CD4-positive, alpha-beta T cell treated with Interleukin-12 subunit alpha and Interleukin-12 subunit beta, for 1 hour (primary cell): ENCODE results near the gene MYL6B.
"Not testable (repeated sequence)": the region's sequence is repeated elsewhere in the genome, so short reads cannot be mapped to it uniquely, and the experiment has no call there.

ENCODE experiments used
- DNase-seq: peaks from one replicate; pipeline ENCODE4 v3.0.0-alpha.2; 2020

Gene MYL6B

GRCh38 chr12:56152132-56152755, at the start of gene MYL6B:
Gene MYL6B (plus strand): TSS chr12:56152587. CDS start chr12:56153919, 1,332 bp downstream.
- peak; percentile 91 for DNase-seq

DNA sequence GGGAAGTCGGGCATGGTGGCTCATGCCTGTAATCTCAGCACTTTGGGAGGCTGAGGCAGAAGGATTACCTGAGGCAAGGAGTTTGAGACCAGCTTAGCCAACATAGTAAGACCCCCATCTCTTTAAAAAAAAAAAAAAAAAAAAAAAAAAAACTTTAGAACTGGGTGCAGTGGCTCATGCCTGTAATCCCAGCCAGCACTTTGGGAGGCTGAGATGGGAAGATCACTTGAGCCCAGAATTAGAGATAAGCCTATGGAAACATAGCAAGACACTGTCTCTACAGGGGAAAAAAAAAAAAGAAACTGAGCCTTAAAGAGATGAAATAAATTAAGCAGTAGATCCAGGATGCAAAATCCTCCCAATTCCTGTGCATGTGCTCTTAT, 49.7 kb upstream of the MYL6B start:
- no peak for DNase-seq

- peak; percentile 55 for DNase-seq
Measured at GRCh38 chr12:56103066-56103711, 49.2 kb upstream of the MYL6B start.

GRCh38 chr12:56103823-56104108, 48.6 kb upstream of the MYL6B start:
- no peak for DNase-seq

DNA sequence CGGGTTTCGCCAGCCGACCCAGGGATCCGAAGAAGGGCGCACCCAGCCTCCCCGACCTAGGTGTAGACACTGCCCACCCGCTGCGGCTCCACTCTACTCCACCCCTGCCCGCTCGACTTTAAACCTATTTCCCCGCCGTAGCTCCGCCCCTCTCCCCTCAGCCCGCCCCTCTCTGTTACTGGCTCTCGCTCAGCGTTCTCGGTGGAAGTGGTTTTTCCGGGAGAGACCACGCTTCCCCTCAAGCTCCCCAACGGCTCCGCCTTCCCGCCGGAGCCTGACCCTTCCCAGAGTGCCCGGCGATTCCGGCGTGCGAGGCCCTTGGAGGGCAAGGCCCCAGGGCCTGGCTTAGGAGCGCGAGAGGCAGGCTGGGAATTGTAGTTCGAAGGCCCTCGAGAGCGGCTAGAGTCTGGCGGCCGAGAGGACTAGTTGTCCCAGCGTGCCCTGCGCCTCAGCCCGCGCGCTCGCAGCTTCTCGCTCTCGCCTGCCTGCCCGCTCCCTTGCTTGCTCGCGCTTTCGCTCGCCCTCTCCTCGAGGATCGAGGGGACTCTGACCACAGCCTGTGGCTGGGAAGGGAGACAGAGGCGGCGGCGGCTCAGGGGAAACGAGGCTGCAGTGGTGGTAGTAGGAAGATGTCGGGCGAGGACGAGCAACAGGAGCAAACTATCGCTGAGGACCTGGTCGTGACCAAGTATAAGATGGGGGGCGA, 48.1 kb upstream of the MYL6B start, which contains the start of gene PA2G4:
PA2G4 (plus strand) TSS at position 451 of the 706 bp plus-strand sequence; CDS start at position 630, 179 bp downstream.
- peak; percentile 98 for DNase-seq

GRCh38 chr12:56104815-56105608, 47.4 kb upstream of the MYL6B start:
- DNase-seq = peak; percentile 14

DNA sequence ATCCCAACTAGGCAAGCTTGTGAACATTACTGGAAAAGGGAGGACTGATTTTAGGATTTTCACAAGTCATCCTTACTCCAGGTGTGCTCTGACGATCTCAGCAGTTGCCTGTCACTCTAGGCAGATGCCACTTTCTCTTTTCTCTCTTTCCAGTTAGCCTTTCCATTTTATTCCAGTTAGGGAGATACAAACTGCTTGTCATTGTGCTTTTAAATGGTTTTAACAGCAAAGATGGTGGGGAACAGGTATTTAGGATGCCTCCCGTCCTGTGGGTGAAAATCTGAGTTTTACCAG, 46.8 kb upstream of the MYL6B start:
- no peak for DNase-seq

GRCh38 chr12:56107242-56107641, 45.1 kb upstream of the MYL6B start:
- DNase-seq = no peak

- no peak for DNase-seq
Measured at GRCh38 chr12:56110571-56110970, 41.8 kb upstream of the MYL6B start.

- no peak for DNase-seq
Measured at GRCh38 chr12:56114084-56114483, 38.3 kb upstream of the MYL6B start.

- no peak for DNase-seq
Measured at GRCh38 chr12:56115329-56115728, 37.1 kb upstream of the MYL6B start.

DNA sequence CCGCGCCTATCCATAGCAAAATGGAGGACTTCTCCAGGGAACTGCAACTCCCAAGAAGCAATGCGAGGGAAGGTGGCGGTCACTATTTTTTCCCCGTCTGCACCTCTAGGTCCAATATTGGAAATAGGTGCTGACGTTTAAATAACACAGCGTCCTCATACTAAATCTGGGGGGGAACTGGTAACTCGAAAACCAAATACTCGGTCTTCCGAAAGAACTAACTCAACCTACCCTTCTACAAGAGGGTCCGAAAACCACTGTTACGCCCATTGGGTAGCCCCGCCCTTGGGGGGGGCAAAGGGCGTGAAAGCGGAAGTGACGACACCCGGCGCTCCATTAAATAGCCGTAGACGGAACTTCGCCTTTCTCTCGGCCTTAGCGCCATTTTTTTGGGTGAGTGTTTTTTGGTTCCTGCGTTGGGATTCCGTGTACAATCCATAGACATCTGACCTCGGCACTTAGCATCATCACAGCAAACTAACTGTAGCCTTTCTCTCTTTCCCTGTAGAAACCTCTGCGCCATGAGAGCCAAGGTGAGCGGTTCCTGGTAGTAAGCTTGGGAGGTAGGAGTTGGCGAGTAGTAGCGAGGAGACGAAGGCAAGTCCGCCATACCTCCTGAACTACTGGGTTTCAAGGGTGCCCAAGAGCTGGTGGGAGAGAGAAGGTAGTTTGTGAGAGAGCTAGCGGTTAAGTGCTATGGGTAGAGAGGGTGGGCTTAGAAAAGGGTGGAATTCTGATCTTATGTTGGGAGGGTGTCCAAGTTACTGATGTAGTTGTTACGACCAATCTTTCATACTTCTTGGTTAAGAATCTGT, 35.9 kb upstream of the MYL6B start, which contains the start of gene RPL41:
RPL41 (plus strand) TSS at position 367 of the 815 bp plus-strand sequence.
- DNase-seq = peak; percentile 95

- DNase-seq = not testable (repeated sequence)
Measured at GRCh38 chr12:56117082-56117706, 35.2 kb upstream of the MYL6B start.

DNA sequence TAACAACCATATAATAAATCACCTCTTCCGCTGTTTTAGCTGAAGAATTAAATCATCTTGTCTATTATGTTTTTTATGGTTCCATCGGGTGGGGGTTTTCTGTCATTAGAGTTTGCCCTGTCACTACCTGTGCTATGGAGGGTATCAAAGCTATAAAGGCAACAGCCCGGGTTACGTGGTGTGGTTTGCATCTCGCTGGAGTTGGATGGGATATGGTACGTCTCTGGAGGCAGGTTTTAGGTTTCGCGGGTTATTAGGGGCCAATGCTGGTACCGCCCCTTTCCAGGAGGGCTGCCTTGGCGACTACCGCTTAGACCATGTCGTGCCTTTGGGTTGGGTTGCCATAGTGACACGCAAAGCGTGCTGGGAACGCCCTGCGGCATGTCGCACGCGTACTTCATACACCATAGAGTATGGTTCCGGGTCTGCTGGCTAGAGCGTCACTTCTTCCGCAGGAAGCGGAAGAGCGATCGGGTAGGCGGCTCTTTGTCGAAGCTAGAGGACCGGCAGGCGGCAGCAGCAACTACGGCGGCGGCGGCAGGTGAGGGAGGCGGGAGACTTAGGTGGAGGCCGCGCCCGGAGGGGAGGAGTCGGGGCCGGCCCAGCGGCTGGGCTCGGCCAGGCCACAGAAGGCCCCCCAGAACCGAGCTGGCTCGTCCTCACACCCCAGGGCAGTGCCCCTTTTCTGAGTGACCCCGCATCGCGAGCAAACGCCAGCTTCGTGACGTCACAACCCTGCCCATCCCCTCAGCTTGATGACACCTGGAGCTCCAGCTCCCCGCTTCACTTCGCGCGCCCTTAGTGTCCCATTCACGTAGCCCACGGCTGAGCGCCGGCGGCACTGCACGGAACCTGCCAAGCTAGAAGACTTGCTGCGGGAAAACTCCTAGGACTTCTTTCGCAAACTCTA, 34.4 kb upstream of the MYL6B start, which contains the start of gene ZC3H10:
ZC3H10 (plus strand) TSS at position 489 of the 910 bp plus-strand sequence. CDS start 2,297 bp downstream, outside the sequence.
- peak; percentile 99 for DNase-seq

- no peak for DNase-seq
Measured at GRCh38 chr12:56118688-56119357, 33.6 kb upstream of the MYL6B start.

DNA sequence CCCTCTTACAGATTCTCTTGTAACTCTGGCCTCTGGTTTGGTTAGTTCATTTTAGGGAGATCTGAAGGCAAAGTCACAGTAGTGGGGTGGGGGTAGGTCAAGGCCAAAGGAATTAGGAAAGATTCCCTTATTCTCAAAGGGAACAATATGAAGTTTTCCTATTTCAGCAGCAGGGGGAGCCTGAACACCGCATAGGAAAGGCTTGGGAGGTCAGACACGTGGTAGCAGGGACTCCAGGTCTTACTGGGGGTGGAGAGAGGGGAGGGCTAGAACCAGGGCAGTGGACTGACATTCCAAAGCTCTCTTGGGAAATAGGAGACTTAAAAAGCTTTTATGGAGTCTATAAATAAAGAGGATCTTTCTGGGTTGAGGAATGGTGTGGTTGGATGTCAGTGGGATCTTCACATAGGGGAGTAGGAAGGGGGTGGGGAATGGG, 33.0 kb upstream of the MYL6B start:
- DNase-seq = peak; percentile 74

DNA sequence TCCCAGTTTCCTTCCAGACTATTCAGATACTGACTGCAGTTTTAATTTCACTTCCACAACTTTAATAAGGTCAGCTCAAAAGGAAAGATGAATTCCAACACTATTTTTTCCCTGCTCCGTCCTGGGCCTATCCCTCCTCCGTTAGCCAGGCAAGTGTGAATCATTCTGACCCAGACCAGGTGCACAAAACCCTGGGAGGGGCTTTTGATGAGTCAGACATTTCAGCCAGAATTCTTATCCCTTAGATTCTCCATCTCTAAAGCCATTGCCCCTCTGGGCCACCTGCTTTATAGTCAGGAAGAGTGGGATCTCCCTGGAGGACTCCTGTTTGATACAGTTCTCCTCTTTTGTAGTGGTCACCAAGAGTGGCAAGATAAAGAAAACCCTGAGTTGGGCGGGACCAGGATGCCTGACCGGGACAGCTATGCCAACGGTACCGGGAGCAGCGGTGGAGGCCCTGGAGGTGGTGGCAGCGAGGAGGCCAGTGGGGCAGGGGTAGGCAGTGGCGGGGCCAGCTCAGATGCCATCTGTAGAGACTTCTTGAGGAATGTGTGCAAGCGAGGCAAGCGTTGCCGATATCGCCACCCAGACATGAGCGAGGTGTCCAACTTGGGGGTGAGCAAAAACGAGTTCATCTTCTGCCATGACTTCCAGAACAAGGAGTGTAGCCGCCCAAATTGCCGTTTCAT, 32.1 kb upstream of the MYL6B start:
- no peak for DNase-seq

DNA sequence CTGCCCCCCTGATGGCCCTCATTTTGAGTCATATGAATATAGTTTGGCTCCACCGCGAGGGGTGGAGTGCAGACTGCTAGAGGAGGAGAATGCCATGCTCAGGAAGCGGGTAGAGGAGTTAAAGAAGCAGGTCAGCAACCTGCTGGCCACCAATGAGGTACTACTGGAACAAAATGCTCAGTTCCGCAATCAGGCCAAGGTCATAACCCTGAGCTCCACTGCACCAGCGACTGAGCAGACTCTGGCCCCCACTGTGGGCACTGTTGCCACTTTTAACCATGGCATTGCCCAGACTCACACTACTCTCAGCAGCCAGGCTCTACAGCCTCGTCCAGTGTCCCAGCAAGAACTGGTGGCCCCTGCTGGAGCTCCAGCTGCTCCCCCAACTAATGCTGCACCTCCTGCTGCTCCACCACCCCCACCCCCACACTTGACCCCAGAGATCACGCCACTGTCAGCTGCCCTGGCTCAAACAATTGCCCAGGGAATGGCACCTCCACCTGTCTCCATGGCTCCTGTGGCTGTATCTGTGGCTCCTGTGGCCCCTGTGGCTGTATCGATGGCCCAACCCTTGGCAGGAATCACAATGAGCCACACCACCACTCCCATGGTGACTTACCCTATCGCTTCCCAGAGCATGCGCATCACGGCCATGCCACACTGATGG, 31.1 kb upstream of the MYL6B start:
- no peak for DNase-seq

- DNase-seq = no peak
Measured at GRCh38 chr12:56122637-56123036, 29.8 kb upstream of the MYL6B start.
